H9 (cell line): ENCODE results near the gene HORMAD2. TPM values are rescaled to one million over a fixed set of nuclear protein-coding genes. Genes with fewer than 3 reads are reported as not detected.

ENCODE experiments used
- DNase-seq: peaks from one replicate; pipeline ENCODE4 v3.0.0-alpha.2; 2017
- H2AFZ ChIP-seq: one replicate; pipeline ENCODE4 v1.6.1; 2013; ENCODE audit warnings: mild to moderate bottlenecking, low read length, control low read depth, moderate library complexity
- H2AK5ac ChIP-seq: 2 replicates; pipeline ENCODE4 v1.6.1; 2013; ENCODE audit warnings: low read length, control low read depth, mixed read lengths; ENCODE audit not compliant: insufficient read length
- H2BK120ac ChIP-seq: one replicate; pipeline ENCODE4 v1.6.1; 2013; ENCODE audit warnings: low read depth, mild to moderate bottlenecking, low read length, control low read depth, inconsistent platforms; ENCODE audit not compliant: poor library complexity, severe bottlenecking
- H2BK12ac ChIP-seq: 2 replicates; pipeline ENCODE4 v1.6.1; 2013; ENCODE audit warnings: low read length, control low read depth, mixed read lengths, low read depth; ENCODE audit not compliant: insufficient read length
- H2BK15ac ChIP-seq: 2 replicates; pipeline ENCODE4 v1.6.1; 2013; ENCODE audit warnings: low read depth, low read length, control low read depth
- H2BK20ac ChIP-seq: one replicate; pipeline ENCODE4 v1.6.1; 2013; ENCODE audit warnings: low read depth, mild to moderate bottlenecking, low read length, control low read depth, inconsistent platforms; ENCODE audit not compliant: poor library complexity, severe bottlenecking
- H2BK5ac ChIP-seq: 2 replicates; pipeline ENCODE4 v1.6.1; 2013; ENCODE audit warnings: low read length, control low read depth, mixed read lengths; ENCODE audit not compliant: insufficient read length
- H3K14ac ChIP-seq: 2 replicates; pipeline ENCODE4 v1.6.1; 2013; ENCODE audit warnings: low read length, control low read depth; ENCODE audit not compliant: insufficient read depth
- H3K18ac ChIP-seq: 2 replicates; pipeline ENCODE4 v1.6.1; 2013; ENCODE audit warnings: low read depth, mild to moderate bottlenecking, mixed read lengths, low read length, control low read depth; ENCODE audit not compliant: insufficient read length
- H3K23ac ChIP-seq: 2 replicates; pipeline ENCODE4 v1.6.1; 2013; ENCODE audit warnings: low read length, control low read depth, mixed read lengths, low read depth; ENCODE audit not compliant: insufficient read length
- H3K23me2 ChIP-seq: 2 replicates; pipeline ENCODE4 v1.6.1; 2013; ENCODE audit warnings: low read depth, mild to moderate bottlenecking, mixed read lengths, low read length, control low read depth; ENCODE audit not compliant: insufficient read length, poor library complexity, severe bottlenecking
- H3K27ac ChIP-seq: 2 replicates; pipeline ENCODE4 v1.5.1; 2013; ENCODE audit warnings: low read length, control low read depth, mixed read lengths, low read depth; ENCODE audit not compliant: insufficient read length
- H3K27me3 ChIP-seq: 2 replicates; pipeline ENCODE4 v1.6.1; 2013; ENCODE audit warnings: low read length, control low read depth, inconsistent platforms; ENCODE audit not compliant: insufficient read depth
- H3K4ac ChIP-seq: 2 replicates; pipeline ENCODE4 v1.6.1; 2013; ENCODE audit warnings: low read depth, mild to moderate bottlenecking, control low read depth, inconsistent platforms, low read length, moderate library complexity
- H3K4me1 ChIP-seq: 2 replicates; pipeline ENCODE4 v1.6.1; 2013; ENCODE audit warnings: low read length, control low read depth, inconsistent platforms; ENCODE audit not compliant: insufficient read depth
- H3K4me2 ChIP-seq: 2 replicates; pipeline ENCODE4 v1.6.1; 2013; ENCODE audit warnings: low read length, control low read depth, mixed read lengths; ENCODE audit not compliant: insufficient read length, insufficient read depth
- H3K56ac ChIP-seq: 2 replicates; pipeline ENCODE4 v1.6.1; 2013; ENCODE audit warnings: low read depth, mild to moderate bottlenecking, mixed read lengths, low read length, control low read depth; ENCODE audit not compliant: insufficient read length
- H3K79me1 ChIP-seq: 2 replicates; pipeline ENCODE4 v1.6.1; 2013; ENCODE audit warnings: low read depth, mild to moderate bottlenecking, moderate library complexity, low read length, control low read depth, inconsistent platforms; ENCODE audit not compliant: insufficient read depth, poor library complexity, severe bottlenecking
- H3K79me2 ChIP-seq: 2 replicates; pipeline ENCODE4 v1.6.1; 2013; ENCODE audit warnings: low read length, control low read depth, inconsistent platforms; ENCODE audit not compliant: insufficient read depth
- H3K9ac ChIP-seq: 2 replicates; pipeline ENCODE4 v1.6.1; 2013; ENCODE audit warnings: low read length, control low read depth, mixed read lengths; ENCODE audit not compliant: insufficient read length; ENCODE audit errors: extremely low read depth
- H3K9me3 ChIP-seq: one replicate; pipeline ENCODE4 v1.6.1; 2013; ENCODE audit warnings: low read depth, low read length, inconsistent platforms; ENCODE audit not compliant: control insufficient read depth
- H3T11ph ChIP-seq: one replicate; pipeline ENCODE4 v1.6.1; 2013; ENCODE audit warnings: mild to moderate bottlenecking, low read length, control low read depth, inconsistent platforms
- H4K20me1 ChIP-seq: one replicate; pipeline ENCODE4 v1.6.1; 2013; ENCODE audit not compliant: control insufficient read depth, insufficient read length, insufficient read depth
- H4K5ac ChIP-seq: 2 replicates; pipeline ENCODE4 v1.6.1; 2013; ENCODE audit warnings: low read depth, mild to moderate bottlenecking, mixed read lengths, low read length, control low read depth; ENCODE audit not compliant: insufficient read length
- H4K8ac ChIP-seq: replicated peaks from 2 replicates; pipeline ENCODE4 v1.6.1; 2013; ENCODE audit warnings: low read length, control low read depth, mixed read lengths, low read depth; ENCODE audit not compliant: insufficient read length
- H4K91ac ChIP-seq: 2 replicates; pipeline ENCODE4 v1.6.1; 2013; ENCODE audit warnings: low read depth, mild to moderate bottlenecking, moderate library complexity, mixed read lengths, low read length, control low read depth; ENCODE audit not compliant: insufficient read length
- H3K27ac Mint-ChIP-seq, 3 experiments: 2 replicates in 2 of 3; 3 replicates in 1 of 3; pipeline ENCODE4 v1.8.0; 2020 to 2021; ENCODE audit warnings: mixed read lengths in 3 of 3, mild to moderate bottlenecking in 1 of 3, moderate library complexity in 1 of 3
- H3K27me3 Mint-ChIP-seq: 2 replicates; pipeline ENCODE4 v1.8.0; 2021; ENCODE audit warnings: low read depth, mild to moderate bottlenecking, moderate library complexity, mixed read lengths
- H3K36me3 Mint-ChIP-seq, 3 experiments: 2 replicates in 2 of 3; 3 replicates in 1 of 3; pipeline ENCODE4 v1.8.0; 2020 to 2021; ENCODE audit warnings: low read depth in 3 of 3, mixed read lengths in 3 of 3; ENCODE audit not compliant: insufficient read depth in 1 of 3
- H3K4me1 Mint-ChIP-seq, 2 experiments: 2 replicates each; pipeline ENCODE4 v1.8.0; 2020; ENCODE audit warnings: mixed read lengths in 2 of 2
- H3K4me3 Mint-ChIP-seq, 2 experiments: 2 replicates in 1 of 2; 3 replicates in 1 of 2; pipeline ENCODE4 v1.8.0; 2020 to 2021; ENCODE audit warnings: mild to moderate bottlenecking in 2 of 2, mixed read lengths in 2 of 2, moderate library complexity in 1 of 2
- H3K9me3 Mint-ChIP-seq, 2 experiments: 2 replicates in 1 of 2; 3 replicates in 1 of 2; pipeline ENCODE4 v1.8.0; 2020; ENCODE audit warnings: mild to moderate bottlenecking in 2 of 2, mixed read lengths in 2 of 2, moderate library complexity in 1 of 2
- CTCF ChIP-seq: fragments of 200-600 bp; sonication (generic); conservative IDR thresholded peaks from 3 replicates; pipeline ENCODE4 v1.8.0; 2021; ENCODE audit warnings: antibody characterized with exemption, mild to moderate bottlenecking
- WGBS: extraction: QIAGEN DNeasy Blood & Tissue Kit; methylation state at CpG from one replicate; pipeline ENCODE4 v1.1.7; 2013; ENCODE audit warnings: missing lambda C conversion rate, low lambda C conversion rate, mixed read lengths; ENCODE audit not compliant: insufficient read length; ENCODE audit errors: extremely low coverage; 5-methylcytosine and 5-hydroxymethylcytosine counted together
- total RNA-seq: library from RNA; stranded (reverse); gene quantifications from 2 replicates; pipeline ENCODE4 v1.2.1, GENCODE V29; 2021

Gene HORMAD2
- total RNA-seq, 1 experiment from 2014 or later, result not detected

DNA sequence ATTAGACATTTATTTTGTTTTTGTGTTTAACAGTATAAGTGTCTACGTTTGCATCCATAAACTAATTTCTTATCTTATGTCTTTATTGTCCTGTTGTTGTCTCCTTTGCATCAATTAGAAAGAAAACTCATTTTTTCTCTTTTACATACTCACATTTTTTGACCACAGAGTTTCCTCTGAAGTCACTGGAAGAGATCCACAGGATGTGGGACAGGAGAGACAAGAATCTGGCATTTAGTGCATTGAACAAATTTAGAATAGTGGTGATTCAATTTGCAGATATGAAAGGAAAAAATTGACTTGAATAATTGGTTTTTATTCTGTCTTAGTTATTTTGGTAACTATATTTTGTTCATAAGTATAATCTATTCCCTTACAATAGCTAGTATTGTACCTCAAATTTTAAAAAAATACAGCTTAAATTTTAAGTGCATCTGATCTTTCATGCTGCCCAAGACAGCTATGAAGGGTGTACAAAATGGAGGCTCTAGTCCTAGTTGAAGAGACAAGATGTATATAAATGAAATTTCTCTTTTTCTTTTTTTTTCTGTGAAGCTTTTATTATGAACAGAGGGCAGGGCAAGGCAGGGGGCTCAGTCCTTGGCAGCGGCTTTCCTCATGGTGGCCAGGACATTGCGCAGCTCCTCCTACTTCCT, 24.4 kb downstream of the HORMAD2 start:
- Histone ChIP-seq H2BK15ac (no peak overlapping the region), H3K14ac (no peak overlapping the region), H3K4me1 (no peaks in the 10 kb centered on the region), H3K23me2 (no peaks in the 10 kb centered on the region), H2AK5ac (no peak overlapping the region), H3K79me2 (no peaks in the 10 kb centered on the region), H4K8ac (no peak overlapping the region), H3K4ac (no peak overlapping the region), H3K79me1 (no peaks in the 10 kb centered on the region), H4K20me1 (no peaks in the 10 kb centered on the region), H3K27me3 (no peaks in the 10 kb centered on the region), H2AFZ (no peak overlapping the region), H3K56ac (no peak overlapping the region), H3K4me2 (no peak overlapping the region), H2BK5ac (no peak overlapping the region), H3K27ac (no peak overlapping the region), H2BK20ac (no peak overlapping the region), H2BK12ac (no peak overlapping the region), H2BK120ac (no peak overlapping the region), H3K18ac (no peak overlapping the region), H3K23ac (no peak overlapping the region), H4K5ac (no peak overlapping the region), H3K9me3 (no peaks in the 10 kb centered on the region), H3K9ac (no peak overlapping the region), H3T11ph (no peak overlapping the region), H4K91ac (no peak overlapping the region)
- no CpG with 5 or more reads among the region's 3 CpGs for WGBS
- DNase-seq, result no peak
- no peaks in the 10 kb centered on the region for H3K4me1 Mint-ChIP-seq
- no peak for TF ChIP-seq CTCF
- H3K27me3 Mint-ChIP-seq, result no peaks in the 10 kb centered on the region; the same call in 1 of the 2 replicates
- no peaks in the 10 kb centered on the region for H3K9me3 Mint-ChIP-seq
- no peak overlapping the region for H3K4me3 Mint-ChIP-seq
- no peaks in the 10 kb centered on the region for H3K36me3 Mint-ChIP-seq
- no peak overlapping the region for H3K27ac Mint-ChIP-seq
